DOHH2 (cell line): ENCODE measurements around the gene C19orf33.

Experiments
- H3F3A ChIP-seq: fragments of 200-600 bp; sonication (generic), shearing (Covaris generic); 2 replicates; pipeline ENCODE4 v1.6.0; 2016; ENCODE audit warnings: antibody characterized with exemption, mild to moderate bottlenecking; ENCODE audit not compliant: control insufficient read depth, insufficient read depth
- H3K27ac ChIP-seq: fragments of 200-600 bp; sonication (generic); 2 replicates; pipeline ENCODE4 v1.5.1; 2014; ENCODE audit warnings: low read depth, mild to moderate bottlenecking, low read length, moderate library complexity
- H3K27me3 ChIP-seq: fragments of 200-600 bp; sonication (generic); 2 replicates; pipeline ENCODE4 v1.6.1; 2014; ENCODE audit warnings: mild to moderate bottlenecking, low read length, mixed read lengths; ENCODE audit not compliant: control insufficient read depth
- H3K36me3 ChIP-seq: fragments of 200-600 bp; sonication (generic); 2 replicates; pipeline ENCODE4 v1.6.1; 2014; ENCODE audit warnings: mild to moderate bottlenecking, low read length, moderate library complexity, mixed read lengths; ENCODE audit not compliant: control insufficient read depth
- H3K4me1 ChIP-seq: fragments of 200-600 bp; sonication (generic); 2 replicates; pipeline ENCODE4 v1.6.1; 2014; ENCODE audit warnings: mild to moderate bottlenecking, low read length, mixed read lengths; ENCODE audit not compliant: control insufficient read depth
- H3K4me2 ChIP-seq: fragments of 200-600 bp; sonication (generic); 2 replicates; pipeline ENCODE4 v1.6.0; 2014; ENCODE audit warnings: mild to moderate bottlenecking, low read length, moderate library complexity
- H3K4me3 ChIP-seq: fragments of 200-600 bp; sonication (generic); 2 replicates; pipeline ENCODE4 v1.5.1; 2014; ENCODE audit warnings: mild to moderate bottlenecking, low read length, mixed read lengths
- H3K79me2 ChIP-seq: fragments of 200-600 bp; sonication (generic); 2 replicates; pipeline ENCODE4 v1.6.1; 2014; ENCODE audit warnings: mild to moderate bottlenecking, low read length, mixed read lengths; ENCODE audit not compliant: control insufficient read depth
- H3K9me2 ChIP-seq: fragments of 200-600 bp; sonication (generic); replicated peaks from 2 replicates; pipeline ENCODE4 v1.6.1; 2014; ENCODE audit warnings: mild to moderate bottlenecking, low read length, mixed read lengths; ENCODE audit not compliant: control insufficient read depth
- H3K9me3 ChIP-seq: fragments of 200-600 bp; sonication (generic); 2 replicates; pipeline ENCODE4 v1.6.1; 2014; ENCODE audit warnings: antibody characterized with exemption, low read length, mixed read lengths; ENCODE audit not compliant: control insufficient read depth, insufficient read depth
- H4K20me1 ChIP-seq: fragments of 200-600 bp; sonication (generic); 2 replicates; pipeline ENCODE4 v1.6.0; 2014; ENCODE audit warnings: low read depth, mild to moderate bottlenecking, antibody characterized with exemption, low read length, moderate library complexity; ENCODE audit not compliant: control insufficient read depth, insufficient read depth
- CTCF ChIP-seq: fragments of 200-600 bp; sonication (generic); IDR thresholded peaks from one replicate; pipeline ENCODE4 v1.5.1; 2014; ENCODE audit warnings: antibody characterized with exemption, mild to moderate bottlenecking, low read depth, low read length; ENCODE audit not compliant: poor library complexity, severe bottlenecking
- EZH2phosphoT487 ChIP-seq: fragments of 200-600 bp; sonication (generic); IDR thresholded peaks from 2 replicates; pipeline ENCODE4 v1.6.1; 2017; ENCODE audit warnings: borderline replicate concordance, mild to moderate bottlenecking, antibody characterized with exemption, low read length, moderate library complexity, mixed read lengths

The C19orf33 gene

DNA sequence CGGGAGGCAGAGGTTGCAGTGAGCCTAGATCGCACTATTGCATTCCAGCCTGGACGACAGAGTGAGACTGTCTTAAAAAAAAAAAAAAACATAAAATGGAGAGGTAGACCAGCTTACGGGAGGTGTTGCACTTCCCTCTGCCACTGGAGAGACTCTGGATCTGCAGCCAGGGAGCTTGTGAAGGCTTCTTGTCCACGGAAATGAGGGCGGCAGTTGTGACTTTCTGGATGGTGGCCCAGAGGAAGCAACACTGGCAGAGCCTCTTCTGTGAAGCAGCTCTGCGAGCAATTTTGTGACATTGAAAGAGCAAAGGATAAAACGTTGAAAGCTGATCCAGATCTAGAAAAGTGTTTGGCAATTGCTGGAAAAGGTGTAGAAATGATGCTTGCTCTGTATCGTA, 29.3 kb upstream of the C19orf33 start:
- H3K4me1 ChIP-seq = no peaks in the 10 kb centered on the region
- no peaks in the 10 kb centered on the region for H3K27me3 ChIP-seq
- no peak overlapping the region for H3K4me3 ChIP-seq
- no peak for TF ChIP-seq EZH2phosphoT487
- no peak for TF ChIP-seq CTCF
- no peaks in the 10 kb centered on the region for H3K36me3 ChIP-seq
- H3K4me2 ChIP-seq = no peak overlapping the region
- H3K79me2 ChIP-seq = no peaks in the 10 kb centered on the region
- H3K27ac ChIP-seq = no peak overlapping the region
- no peaks in the 10 kb centered on the region for H4K20me1 ChIP-seq
- no peaks in the 10 kb centered on the region for H3F3A ChIP-seq
- H3K9me3 ChIP-seq = no peaks in the 10 kb centered on the region
- H3K9me2 ChIP-seq = no peaks in the 10 kb centered on the region

DNA sequence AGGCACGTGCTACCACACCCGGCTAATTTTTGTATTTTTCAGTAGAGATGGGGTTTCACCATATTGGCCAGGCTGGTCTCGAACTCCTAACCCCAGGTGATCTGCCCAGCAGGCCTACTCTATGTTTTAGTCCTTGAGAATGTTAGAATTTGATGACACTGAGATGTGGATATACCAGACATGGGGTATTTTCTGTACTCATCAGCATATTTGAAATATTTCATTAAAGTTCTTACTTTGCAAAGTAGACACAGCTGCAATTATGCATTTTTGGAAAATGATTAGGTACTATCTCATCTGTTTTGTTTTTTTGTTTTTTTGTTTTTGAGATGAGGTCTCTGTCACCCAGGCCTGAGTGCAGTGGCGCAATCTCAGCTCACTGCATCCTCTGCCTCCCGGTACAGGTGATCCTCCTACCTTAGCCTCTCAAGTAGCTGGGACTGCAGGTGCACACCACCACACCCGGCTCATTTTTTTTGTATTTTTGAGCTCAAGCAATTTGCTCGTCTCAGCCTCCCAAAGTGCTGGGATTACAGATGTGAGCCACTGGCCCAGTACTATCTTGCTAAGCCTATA, 27.0 kb upstream of the C19orf33 start:
- no peaks in the 10 kb centered on the region for H3K9me2 ChIP-seq
- TF ChIP-seq EZH2phosphoT487 = no peak
- no peak for TF ChIP-seq CTCF
- H3K36me3 ChIP-seq = no peaks in the 10 kb centered on the region
- no peaks in the 10 kb centered on the region for H4K20me1 ChIP-seq
- H3F3A ChIP-seq = no peaks in the 10 kb centered on the region
- no peaks in the 10 kb centered on the region for H3K79me2 ChIP-seq
- H3K9me3 ChIP-seq = no peaks in the 10 kb centered on the region
- no peaks in the 10 kb centered on the region for H3K27me3 ChIP-seq
- no peak overlapping the region for H3K27ac ChIP-seq
- H3K4me3 ChIP-seq = no peak overlapping the region
- H3K4me2 ChIP-seq = no peak overlapping the region
- H3K4me1 ChIP-seq = 0 out of 2 replicates have a peak, but pooled peaks cover 4% of the 10 kb centered on the region

DNA sequence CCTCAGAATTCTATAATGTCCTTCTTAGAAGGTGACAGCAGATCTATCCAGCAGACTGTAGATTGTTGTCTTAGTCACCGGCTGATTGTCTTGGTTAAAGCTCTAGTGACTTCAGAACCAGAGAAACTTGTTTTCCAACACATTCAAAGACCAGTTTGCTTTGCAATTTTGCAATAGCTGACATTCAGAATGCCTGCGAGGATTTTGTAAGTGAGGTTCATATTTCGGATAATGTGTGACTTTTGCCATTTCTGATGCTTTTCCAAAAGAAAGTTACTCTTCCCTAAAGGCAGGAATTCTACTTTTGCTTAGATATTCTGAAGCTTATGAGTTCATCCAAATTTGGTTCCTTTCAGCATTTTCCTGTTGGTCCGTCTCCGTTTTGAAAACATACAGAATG, 26.5 kb upstream of the C19orf33 start:
- Histone ChIP-seq H3K4me3 (no peak overlapping the region), H3K4me1 (0 out of 2 replicates have a peak, but pooled peaks cover 4% of the 10 kb centered on the region), H3F3A (no peaks in the 10 kb centered on the region), H3K4me2 (no peak overlapping the region), H4K20me1 (no peaks in the 10 kb centered on the region), H3K27ac (no peak overlapping the region), H3K36me3 (no peaks in the 10 kb centered on the region), H3K27me3 (no peaks in the 10 kb centered on the region), H3K79me2 (no peaks in the 10 kb centered on the region), H3K9me2 (no peaks in the 10 kb centered on the region), H3K9me3 (no peaks in the 10 kb centered on the region)
- no peak for TF ChIP-seq EZH2phosphoT487
- no peak for TF ChIP-seq CTCF
